NT2/D1 (cell line): ENCODE measurements around the gene PSPN.

Experiments used
- SUZ12 ChIP-seq: IDR thresholded peaks from 2 replicates; pipeline ENCODE4 v1.6.1; 2011; ENCODE audit not compliant: insufficient read length, insufficient read depth; ENCODE audit errors: extremely low read depth
- YY1 ChIP-seq: IDR thresholded peaks from 2 replicates; pipeline ENCODE4 v1.6.1; 2011; ENCODE audit not compliant: insufficient read length, insufficient read depth
- ZNF274 ChIP-seq: IDR thresholded peaks from 2 replicates; pipeline ENCODE4 v1.6.1; 2011; ENCODE audit warnings: mild to moderate bottlenecking, low read depth, low read length

DNA sequence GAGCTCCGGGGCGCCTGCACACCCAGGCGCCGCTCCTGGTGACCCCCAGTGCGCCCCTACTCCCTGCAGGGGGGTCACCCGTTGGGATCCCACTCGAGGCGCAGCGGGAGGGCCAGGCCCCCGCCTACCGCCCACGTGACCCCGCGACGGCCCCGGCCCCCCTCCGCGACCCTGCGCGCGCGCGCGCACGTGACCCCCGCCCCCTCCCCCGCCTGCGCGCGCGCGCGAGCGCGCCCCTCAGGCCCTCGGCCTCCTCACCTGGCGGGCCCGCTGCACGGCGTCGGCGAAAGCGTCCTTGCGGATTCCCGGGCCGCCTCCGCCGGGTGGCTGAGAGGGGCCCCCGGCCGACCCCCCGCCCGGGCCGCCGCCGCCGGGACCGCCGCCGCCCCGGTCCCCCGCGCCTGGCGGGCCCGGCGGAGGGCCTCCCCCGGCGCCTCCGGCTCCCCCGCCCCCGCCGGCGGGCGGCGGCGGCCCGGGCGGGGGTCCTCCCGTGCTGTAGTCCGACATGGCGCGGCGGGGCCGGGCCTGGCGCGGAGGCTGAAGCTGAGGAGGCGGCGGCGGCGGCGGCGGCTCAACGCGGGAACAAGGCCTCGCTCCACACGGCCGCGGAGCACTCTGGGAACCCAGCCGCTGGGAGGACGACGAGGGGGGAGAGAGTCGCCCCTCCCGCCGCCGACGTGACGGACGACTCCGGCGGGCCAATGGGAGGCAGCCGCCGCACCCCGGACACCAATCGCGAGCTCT lies 48.6 kb upstream of the PSPN start, which contains the start of gene KHSRP:
- TF ChIP-seq YY1 (no peak), SUZ12 (no peak), ZNF274 (no peak)
